GM12892 (cell line): ENCODE measurements around the gene ADAMTSL1.

ENCODE experiments used
- POLR2A ChIP-seq: IDR thresholded peaks from 2 replicates; pipeline ENCODE4 v1.6.1; 2011; ENCODE audit warnings: low read depth, low read length, control low read depth
- POLR2AphosphoS5 ChIP-seq: IDR thresholded peaks from 2 replicates; pipeline ENCODE4 v1.6.1; 2011; ENCODE audit warnings: low read depth, low read length, control low read depth
- TAF1 ChIP-seq: IDR thresholded peaks from 2 replicates; pipeline ENCODE4 v1.6.1; 2011; ENCODE audit warnings: low read depth, mild to moderate bottlenecking, control low read depth, low read length, borderline replicate concordance

GRCh38 chr9:18727904-18728303, 254.0 kb downstream of the ADAMTSL1 start:
- TF ChIP-seq TAF1 (no peak), POLR2A (no peak), POLR2AphosphoS5 (no peak)
